ENCODE data around the gene MAN2A2.

GRCh38 chr15:90957031-90957790 is 54.1 kb downstream of the MAN2A2 start:
- TF ChIP-seq, protein P1, sequence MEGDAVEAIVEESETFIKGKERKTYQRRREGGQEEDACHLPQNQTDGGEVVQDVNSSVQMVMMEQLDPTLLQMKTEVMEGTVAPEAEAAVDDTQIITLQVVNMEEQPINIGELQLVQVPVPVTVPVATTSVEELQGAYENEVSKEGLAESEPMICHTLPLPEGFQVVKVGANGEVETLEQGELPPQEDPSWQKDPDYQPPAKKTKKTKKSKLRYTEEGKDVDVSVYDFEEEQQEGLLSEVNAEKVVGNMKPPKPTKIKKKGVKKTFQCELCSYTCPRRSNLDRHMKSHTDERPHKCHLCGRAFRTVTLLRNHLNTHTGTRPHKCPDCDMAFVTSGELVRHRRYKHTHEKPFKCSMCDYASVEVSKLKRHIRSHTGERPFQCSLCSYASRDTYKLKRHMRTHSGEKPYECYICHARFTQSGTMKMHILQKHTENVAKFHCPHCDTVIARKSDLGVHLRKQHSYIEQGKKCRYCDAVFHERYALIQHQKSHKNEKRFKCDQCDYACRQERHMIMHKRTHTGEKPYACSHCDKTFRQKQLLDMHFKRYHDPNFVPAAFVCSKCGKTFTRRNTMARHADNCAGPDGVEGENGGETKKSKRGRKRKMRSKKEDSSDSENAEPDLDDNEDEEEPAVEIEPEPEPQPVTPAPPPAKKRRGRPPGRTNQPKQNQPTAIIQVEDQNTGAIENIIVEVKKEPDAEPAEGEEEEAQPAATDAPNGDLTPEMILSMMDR (IDR thresholded peaks at IDR 0.05): no peak
- TF ChIP-seq POLR2A (IDR thresholded peaks at IDR 0.05): no peak

All from Peyer's patch (tissue), 4 donors.